Naive thymus-derived CD4-positive, alpha-beta T cell (primary cell): Measurements from ENCODE around the gene SPAG7. TPM values are rescaled to one million over a fixed set of nuclear protein-coding genes. Genes with fewer than 3 reads are reported as not detected.
A peak's percentile ranks its signal among the peaks of the same experiment; 100 is the strongest.

Experiments
- ATAC-seq: fragments of 150-1000 bp; cut with Tn5 transposase; 2 replicates; pipeline ENCODE4 v1.10.0; 2021; ENCODE audit warnings: mild to moderate bottlenecking, moderate library complexity
- CTCF ChIA-PET: fragments of 350-600 bp; sonication (Branson Sonifier 250); formaldehyde crosslinking; loops from one replicate; lab custom pipeline; 2021; ENCODE audit warnings: antibody characterized with exemption; lab: Charles Lee
- POLR2A ChIA-PET: fragments of 350-600 bp; sonication (Branson Sonifier 250); formaldehyde crosslinking; loops from one replicate; lab custom pipeline; 2021; ENCODE audit warnings: antibody characterized with exemption, inconsistent platforms; lab: Charles Lee
- DNase-seq, 9 donors: peaks; one replicate each; pipeline versions ENCODE4 v3.0.0 to v3.0.0-alpha.2; 2020 to 2022; ENCODE audit warnings: mixed read lengths in 1 of 9
- H3K27ac ChIP-seq: one replicate; pipeline ENCODE4 v1.7.0; 2013; ENCODE audit warnings: mild to moderate bottlenecking, low read depth, low read length, moderate library complexity
- H3K27me3 ChIP-seq, 2 donors: one replicate each; pipeline ENCODE4 v1.7.0; 2013; ENCODE audit warnings: low read length in 2 of 2, mild to moderate bottlenecking in 2 of 2, moderate library complexity in 2 of 2; ENCODE audit not compliant: control insufficient read depth in 2 of 2, insufficient read depth in 2 of 2
- H3K36me3 ChIP-seq, 3 experiments: 1 replicate in 2 of 3; 2 replicates in 1 of 3; pipeline ENCODE4 v1.7.0; 2013; ENCODE audit warnings: low read length in 3 of 3, mild to moderate bottlenecking in 3 of 3, moderate library complexity in 1 of 3; ENCODE audit not compliant: insufficient read depth in 3 of 3, control insufficient read depth in 2 of 3
- H3K4me1 ChIP-seq, 2 donors: one replicate each; pipeline ENCODE4 v1.7.0; 2013; ENCODE audit warnings: low read length in 2 of 2, mild to moderate bottlenecking in 2 of 2, moderate library complexity in 1 of 2; ENCODE audit not compliant: control insufficient read depth in 2 of 2, insufficient read depth in 2 of 2
- H3K4me3 ChIP-seq: 2 replicates; pipeline ENCODE4 v1.7.0; 2013; ENCODE audit warnings: mild to moderate bottlenecking, low read length
- H3K9me3 ChIP-seq, 3 experiments: 1 replicate in 2 of 3; 2 replicates in 1 of 3; pipeline ENCODE4 v1.7.0; 2013; ENCODE audit warnings: low read length in 3 of 3; ENCODE audit not compliant: control insufficient read depth in 2 of 3
- H3K27ac Mint-ChIP-seq, 9 donors: one replicate each; pipeline ENCODE4 v1.8.0; 2020 to 2022; ENCODE audit warnings: mixed read lengths in 9 of 9, mild to moderate bottlenecking in 8 of 9, moderate library complexity in 5 of 9, inconsistent platforms in 2 of 9
- H3K27me3 Mint-ChIP-seq, 5 donors: one replicate each; pipeline ENCODE4 v1.8.0; 2021 to 2022; ENCODE audit warnings: mixed read lengths in 5 of 5, mild to moderate bottlenecking in 1 of 5
- H3K36me3 Mint-ChIP-seq, 5 donors: one replicate each; pipeline ENCODE4 v1.8.0; 2020 to 2022; ENCODE audit warnings: mixed read lengths in 5 of 5, mild to moderate bottlenecking in 3 of 5, inconsistent platforms in 1 of 5
- H3K4me1 Mint-ChIP-seq, 7 donors: one replicate each; pipeline ENCODE4 v1.8.0; 2020 to 2022; ENCODE audit warnings: mixed read lengths in 7 of 7, mild to moderate bottlenecking in 3 of 7, inconsistent platforms in 1 of 7
- H3K4me3 Mint-ChIP-seq, 10 donors: one replicate each; pipeline ENCODE4 v1.8.0; 2020 to 2022; ENCODE audit warnings: mild to moderate bottlenecking in 10 of 10, mixed read lengths in 10 of 10, moderate library complexity in 6 of 10, inconsistent platforms in 2 of 10
- H3K9me3 Mint-ChIP-seq, 11 donors: one replicate each; pipeline ENCODE4 v1.8.0; 2020 to 2022; ENCODE audit warnings: mixed read lengths in 11 of 11, mild to moderate bottlenecking in 4 of 11, inconsistent platforms in 1 of 11, moderate library complexity in 1 of 11
- intact Hi-C, 2 donors: fragments of 100-400 bp; cut with micrococcal nuclease; formaldehyde crosslinking; loops; one replicate each; pipeline ENCODE4 v1.15.1; 2023
- polyA plus RNA-seq, 2 donors: library from polyadenylated mRNA; unstranded; fragments of 300-500 nt; fragmentation: Illumina TruSeq; gene quantifications; one replicate each; pipeline ENCODE4 v1.2.3, GENCODE V29; 2021
- total RNA-seq, 6 experiments: library from RNA in 5 of 6; stranded (reverse) in 5 of 6; gene quantifications; 1 replicate in 5 of 6; 2 replicates in 1 of 6; pipeline ENCODE4 v1.2.3 and lab custom pipeline; 2021 to 2026

Gene SPAG7
- total and polyA plus RNA-seq, 7 experiments from 2014 or later = 41.6 to 119 (median 48.1) TPM

DNA sequence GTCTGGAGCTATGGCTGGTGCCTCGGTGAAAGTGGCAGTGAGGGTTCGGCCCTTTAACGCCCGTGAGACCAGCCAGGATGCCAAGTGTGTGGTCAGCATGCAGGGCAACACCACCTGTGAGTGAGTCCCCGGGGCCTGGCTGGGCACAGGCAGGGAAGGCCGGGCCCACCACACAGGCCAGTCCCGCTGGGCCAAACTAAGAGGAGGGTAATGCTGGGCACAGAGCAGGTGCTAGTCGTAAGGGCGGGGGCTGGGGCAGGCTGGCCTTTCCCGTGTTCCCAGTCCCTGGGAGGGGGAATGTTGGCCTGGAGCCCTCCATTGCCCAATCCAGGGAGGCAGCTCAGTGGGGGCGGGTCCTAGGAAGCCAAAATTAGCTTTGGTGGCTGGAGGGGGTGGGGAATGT lies 32.6 kb upstream of the SPAG7 start:
- intact Hi-C loops = no loop called here
- ChIA-PET POLR2A (interaction anchor here (0.6 to 4.6 kb wide), 4 partner anchors 34 to 60 kb away, joined by 3 to 22 read pairs (median 4); partner anchors contain the start of genes RNF167 and SLC25A11), CTCF (interaction anchor here (0.6 kb wide), 1 partner anchor 1172 kb away, joined by 3 read pairs; no protein-coding TSS in a partner anchor)
- H3K36me3 Mint-ChIP-seq = peaks cover 10 to 32% (median 16%) of the 10 kb centered on the region in 5 donors
- Histone ChIP-seq H3K9me3 (no peaks in the 10 kb centered on the region), H3K36me3 (peaks cover 0 to 37% (median 5%) of the 10 kb centered on the region in 3 experiments), H3K27ac (no peak overlapping the region), H3K27me3 (no peaks in the 10 kb centered on the region), H3K4me1 (peaks cover 8 to 11% of the 10 kb centered on the region in 2 donors), H3K4me3 (no peak overlapping the region)
- no peak for DNase-seq
- peaks cover 16 to 26% (median 24%) of the 10 kb centered on the region in 7 donors for H3K4me1 Mint-ChIP-seq
- no peaks in the 10 kb centered on the region for H3K9me3 Mint-ChIP-seq
- no peak overlapping the region for H3K4me3 Mint-ChIP-seq
- H3K27me3 Mint-ChIP-seq = no peaks in the 10 kb centered on the region
- H3K27ac Mint-ChIP-seq = peak overlapping the region in 3 of 9 donors; percentile 49 to 80 (median 76)
- ATAC-seq = no peak

DNA sequence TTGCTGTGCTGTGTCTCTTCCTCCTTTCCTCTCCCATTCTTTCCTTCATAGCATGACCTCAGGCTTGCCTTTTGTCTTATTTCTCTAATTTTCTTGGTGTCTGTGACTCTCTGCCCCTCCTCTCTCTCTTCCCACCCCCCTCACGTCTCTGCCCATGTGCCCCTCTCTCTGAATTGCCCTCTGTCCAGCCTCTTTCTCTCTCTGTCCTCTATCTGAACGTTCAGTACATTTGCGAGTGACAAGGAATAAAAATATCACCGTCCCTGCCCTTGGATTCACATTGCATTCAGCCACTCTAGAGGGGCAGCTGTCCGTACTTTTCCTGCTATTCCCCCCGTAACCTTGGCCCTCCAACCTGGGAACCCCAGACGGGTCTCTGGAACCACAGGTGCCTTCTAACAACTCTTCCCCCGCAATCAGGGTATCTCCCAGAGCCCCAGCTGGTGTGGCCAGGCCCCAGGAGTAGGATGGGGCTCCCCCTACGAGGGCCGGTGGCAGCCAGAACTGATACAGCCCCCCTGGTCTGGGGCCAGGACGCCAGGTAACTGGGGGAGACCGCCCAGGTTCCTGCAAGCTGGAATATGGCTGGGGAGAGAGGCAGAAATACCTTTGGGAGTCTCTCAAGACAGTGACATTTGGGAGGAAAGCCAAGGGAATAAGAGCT lies 31.9 kb upstream of the SPAG7 start:
- H3K9me3 Mint-ChIP-seq = peaks cover 0 to 2% (median 0%) of the 10 kb centered on the region in 11 donors
- peaks cover 7 to 26% (median 12%) of the 10 kb centered on the region in 5 donors for H3K36me3 Mint-ChIP-seq
- H3K27ac ChIP-seq = peak overlapping the region; percentile 83
- no peaks in the 10 kb centered on the region for H3K27me3 ChIP-seq
- ATAC-seq (no peak), DNase-seq (no peak)
- H3K4me3 Mint-ChIP-seq = peak overlapping the region; percentile 49 to 95 (median 79)
- ChIA-PET CTCF (interaction anchor here (0.6 kb wide), 1 partner anchor 1171 kb away, joined by 3 read pairs; no protein-coding TSS in a partner anchor), POLR2A (interaction anchor here (0.6 to 4.6 kb wide), 4 partner anchors 33 to 60 kb away, joined by 3 to 22 read pairs (median 4); partner anchors contain the start of genes RNF167 and SLC25A11)
- no peak overlapping the region for H3K4me3 ChIP-seq
- peaks cover 18 to 29% (median 26%) of the 10 kb centered on the region in 7 donors for H3K4me1 Mint-ChIP-seq
- no peaks in the 10 kb centered on the region for H3K27me3 Mint-ChIP-seq
- peaks cover 0 to 30% (median 5%) of the 10 kb centered on the region in 3 experiments for H3K36me3 ChIP-seq
- H3K9me3 ChIP-seq = no peaks in the 10 kb centered on the region
- intact Hi-C loops = loop anchor here in 1 of 2 donors (5.0 kb wide), 1 partner anchor 113 kb away; the partner anchor contains the start of gene ZNF232
- H3K27ac Mint-ChIP-seq = peak overlapping the region; percentile 36 to 84 (median 65)
- H3K4me1 ChIP-seq = peaks cover 8 to 11% of the 10 kb centered on the region in 2 donors

DNA sequence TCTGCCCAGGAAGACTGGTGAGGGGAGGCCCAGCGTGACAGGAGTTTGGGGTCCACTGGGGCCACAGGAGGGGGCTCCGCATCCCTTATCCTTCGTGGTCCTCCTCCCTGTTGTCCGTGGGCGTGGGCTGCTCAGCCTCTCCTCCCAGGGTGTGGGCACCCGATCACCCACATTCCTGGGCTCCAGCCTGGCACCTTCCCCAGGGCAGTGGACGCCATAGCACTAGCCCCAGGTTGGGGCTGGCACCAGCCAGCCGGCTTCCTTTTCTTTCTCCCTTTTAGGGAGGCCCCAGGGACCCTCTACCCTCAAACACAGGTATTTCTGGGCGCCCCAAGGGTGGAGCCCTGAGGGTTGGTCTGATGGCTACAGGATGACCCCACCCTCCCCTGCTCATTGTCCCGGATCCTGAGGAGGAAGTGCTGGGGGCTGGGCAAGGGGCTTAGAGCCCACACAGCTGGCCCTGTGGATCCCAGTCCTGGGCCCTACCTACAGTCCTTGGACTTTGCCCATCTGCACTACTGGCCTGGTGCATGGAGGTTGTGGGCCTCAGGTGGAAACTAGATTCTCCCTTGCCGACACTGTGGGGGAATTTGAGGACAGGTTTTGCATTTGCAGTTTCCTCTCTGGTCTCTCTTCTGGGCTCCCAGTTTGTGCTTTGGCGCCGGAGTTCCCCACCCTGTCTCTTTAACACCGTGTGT lies 31.3 kb upstream of the SPAG7 start:
- ATAC-seq (no peak), DNase-seq (no peak)
- Mint-ChIP-seq H3K36me3 (peaks cover 0 to 19% (median 5%) of the 10 kb centered on the region in 5 donors), H3K27me3 (no peaks in the 10 kb centered on the region), H3K27ac (peak overlapping the region; percentile 44 to 84 (median 71)), H3K9me3 (peaks cover 0 to 2% (median 0%) of the 10 kb centered on the region in 11 donors), H3K4me3 (peak overlapping the region; percentile 49 to 95 (median 79)), H3K4me1 (peaks cover 18 to 29% (median 26%) of the 10 kb centered on the region in 7 donors)
- peaks cover 0 to 23% (median 5%) of the 10 kb centered on the region in 3 experiments for H3K36me3 ChIP-seq
- ChIA-PET CTCF (no interaction called here), POLR2A (interaction anchor here (0.6 to 4.6 kb wide), 6 partner anchors 11 to 113 kb away, joined by 3 to 36 read pairs (median 14); partner anchors contain the start of genes CAMTA2, RNF167 and SLC25A11)
- intact Hi-C loops = loop anchor here in 1 of 2 donors (5.0 kb wide), 1 partner anchor 113 kb away; the partner anchor contains the start of gene ZNF232
- H3K4me3 ChIP-seq = peak overlapping the region; percentile 48
- peaks cover 8 to 11% of the 10 kb centered on the region in 2 donors for H3K4me1 ChIP-seq
- no peaks in the 10 kb centered on the region for H3K9me3 ChIP-seq
- no peaks in the 10 kb centered on the region for H3K27me3 ChIP-seq
- peak overlapping the region; percentile 83 for H3K27ac ChIP-seq

DNA sequence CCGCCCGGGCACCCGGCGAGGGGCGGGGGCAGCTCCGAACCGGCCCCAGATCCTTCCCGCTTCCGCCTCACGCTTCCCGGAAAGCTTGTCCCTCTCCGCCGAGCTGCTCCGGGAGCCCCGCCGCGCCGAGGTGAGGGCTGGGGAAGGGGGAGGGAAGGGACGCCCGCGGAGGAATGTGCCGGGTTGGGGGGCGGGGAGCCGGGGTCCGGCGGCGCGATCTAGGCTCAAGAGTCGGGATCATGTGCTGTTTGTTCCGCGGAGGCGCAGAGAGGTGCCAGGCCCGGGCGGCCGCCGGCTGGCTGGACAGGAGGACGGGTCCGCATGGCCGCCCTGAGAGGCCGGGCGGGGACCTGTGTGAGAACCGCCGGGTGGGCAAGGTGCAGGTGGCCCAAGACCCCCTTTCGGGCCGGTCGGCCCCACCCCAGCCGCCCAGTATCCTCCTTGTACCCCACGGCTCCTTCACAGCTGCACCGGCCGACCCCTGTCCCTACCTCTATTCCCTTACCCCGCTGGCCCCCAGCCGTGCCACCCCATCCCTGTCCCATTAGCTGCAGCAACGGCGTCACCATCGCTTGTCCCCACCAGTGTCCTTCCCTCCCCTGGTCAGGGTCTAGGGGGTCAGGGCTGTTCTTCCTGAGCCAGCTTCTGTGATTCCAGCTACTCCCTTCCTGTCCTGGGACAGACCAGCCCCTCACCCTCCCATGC lies 30.6 kb upstream of the SPAG7 start:
- no peaks in the 10 kb centered on the region for H3K9me3 ChIP-seq
- no peaks in the 10 kb centered on the region for H3K27me3 ChIP-seq
- Mint-ChIP-seq H3K9me3 (peaks cover 0 to 2% (median 0%) of the 10 kb centered on the region in 11 donors), H3K27me3 (no peaks in the 10 kb centered on the region), H3K4me3 (peak overlapping the region; percentile 49 to 95 (median 79)), H3K4me1 (peaks cover 18 to 29% (median 26%) of the 10 kb centered on the region in 7 donors), H3K27ac (peak overlapping the region in 6 of 9 donors; percentile 55 to 84 (median 74)), H3K36me3 (peaks cover 0 to 12% (median 4%) of the 10 kb centered on the region in 5 donors)
- peak in 2 of 9 donors; percentile 18 to 31 for DNase-seq
- ChIA-PET POLR2A (interaction anchor here (0.6 to 4.6 kb wide), 12 partner anchors 10 to 285 kb away, joined by 3 to 36 read pairs (median 6); partner anchors contain the start of genes CAMTA2, RNF167, SLC25A11 and SPAG7), CTCF (no interaction called here)
- H3K36me3 ChIP-seq = peaks cover 0 to 17% (median 5%) of the 10 kb centered on the region in 3 experiments
- no peak for ATAC-seq
- peak overlapping the region; percentile 48 for H3K4me3 ChIP-seq
- peak overlapping the region; percentile 83 for H3K27ac ChIP-seq
- peaks cover 8 to 11% of the 10 kb centered on the region in 2 donors for H3K4me1 ChIP-seq
- intact Hi-C loops = loop anchor here in 1 of 2 donors (5.0 kb wide), 1 partner anchor 114 kb away; the partner anchor contains the start of gene ZNF232

DNA sequence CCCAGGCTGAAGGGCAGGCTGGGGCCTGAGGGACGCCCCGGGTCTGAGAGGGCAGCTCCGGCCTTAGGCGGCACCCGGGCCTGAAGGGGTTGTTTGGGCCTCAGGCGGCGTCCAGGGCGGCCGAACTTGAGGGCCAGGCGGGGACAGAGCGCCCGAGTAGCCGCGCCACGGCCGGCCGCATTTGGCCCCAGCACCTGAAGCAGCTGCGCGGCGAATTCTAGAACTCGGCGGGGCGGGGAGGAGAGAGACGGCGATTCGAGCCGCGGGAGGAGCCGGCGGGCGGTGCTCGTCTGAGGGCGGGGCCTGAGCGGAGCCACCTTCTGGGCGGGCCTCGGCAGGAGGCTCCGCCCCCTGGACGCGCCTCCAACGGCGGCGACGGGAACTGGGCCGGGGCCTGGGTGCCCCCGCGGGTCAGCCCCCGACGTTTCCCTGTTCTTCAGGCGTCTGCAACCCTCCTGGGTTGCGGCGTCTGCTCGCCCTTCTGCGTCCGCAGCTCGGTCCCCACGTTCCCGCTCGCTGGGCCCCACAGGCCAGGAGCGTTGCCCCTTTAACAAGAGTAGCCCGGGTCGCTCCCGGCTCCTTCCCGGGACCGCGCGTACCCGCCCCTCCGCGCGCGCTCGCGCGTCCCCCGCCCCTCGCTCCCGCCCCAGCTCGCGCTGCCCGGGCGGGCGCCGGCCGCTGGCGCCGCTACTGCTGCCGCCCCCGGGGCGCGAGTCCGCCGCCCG lies 29.8 kb upstream of the SPAG7 start, which contains the start of the genes INCA1 and KIF1C:
Gene INCA1, minus strand, starts transcription at position 221 of the 725 bp plus-strand sequence. CDS start 3,085 bp downstream, outside the sequence.
Gene KIF1C, plus strand, starts transcription at position 649 of the 725 bp plus-strand sequence. CDS start 2,297 bp downstream, outside the sequence.
- Mint-ChIP-seq H3K4me3 (peak within 1 kb of the TSS; percentile 80 to 95 (median 88)), H3K4me1 (peaks cover 18 to 29% (median 26%) of the 10 kb centered on the region in 7 donors), H3K9me3 (peaks cover 0 to 2% (median 0%) of the 10 kb centered on the region in 11 donors), H3K27me3 (no peaks in the 10 kb centered on the region), H3K27ac (peak within 1 kb of the TSS; percentile 76 to 95 (median 88)), H3K36me3 (peaks cover 0 to 12% (median 4%) of the 10 kb centered on the region in 5 donors)
- peak; percentile 99 for ATAC-seq
- H3K9me3 ChIP-seq = no peaks in the 10 kb centered on the region
- peak within 1 kb of the TSS; percentile 75 for H3K4me3 ChIP-seq
- peak; percentile 84 to 95 (median 92) for DNase-seq
- ChIA-PET CTCF (interaction anchor here (0.8 to 1.0 kb wide), 2 partner anchors 9 to 95 kb away, joined by 4 to 5 read pairs; partner anchors contain the start of genes CAMTA2 and CHRNE), POLR2A (interaction anchor here (0.8 to 4.6 kb wide), 13 partner anchors 10 to 286 kb away, joined by 3 to 36 read pairs (median 5); partner anchors contain the start of genes CAMTA2, RNF167, SLC25A11 and SPAG7)
- H3K4me1 ChIP-seq = peaks cover 8 to 11% of the 10 kb centered on the region in 2 donors
- intact Hi-C loops = loop anchor here (1.0 to 5.0 kb wide), 11 partner anchors 10 to 421 kb away; partner anchors contain the start of genes CAMTA2 (in 2 of the 2), PFN1 (in 2 of the 2), RNF167 (in 2 of the 2) and SLC25A11 (in 2 of the 2)
- peaks cover 0 to 13% (median 5%) of the 10 kb centered on the region in 3 experiments for H3K36me3 ChIP-seq
- H3K27me3 ChIP-seq = no peaks in the 10 kb centered on the region
- peak within 1 kb of the TSS; percentile 83 for H3K27ac ChIP-seq
